ENCODE data around the gene CEP131.

Gene CEP131

GRCh38 chr17:81199482-81199830, 23.3 kb downstream of the CEP131 start:
- DNase-seq (ENCODE audit: low read depth) = no peak

DNA sequence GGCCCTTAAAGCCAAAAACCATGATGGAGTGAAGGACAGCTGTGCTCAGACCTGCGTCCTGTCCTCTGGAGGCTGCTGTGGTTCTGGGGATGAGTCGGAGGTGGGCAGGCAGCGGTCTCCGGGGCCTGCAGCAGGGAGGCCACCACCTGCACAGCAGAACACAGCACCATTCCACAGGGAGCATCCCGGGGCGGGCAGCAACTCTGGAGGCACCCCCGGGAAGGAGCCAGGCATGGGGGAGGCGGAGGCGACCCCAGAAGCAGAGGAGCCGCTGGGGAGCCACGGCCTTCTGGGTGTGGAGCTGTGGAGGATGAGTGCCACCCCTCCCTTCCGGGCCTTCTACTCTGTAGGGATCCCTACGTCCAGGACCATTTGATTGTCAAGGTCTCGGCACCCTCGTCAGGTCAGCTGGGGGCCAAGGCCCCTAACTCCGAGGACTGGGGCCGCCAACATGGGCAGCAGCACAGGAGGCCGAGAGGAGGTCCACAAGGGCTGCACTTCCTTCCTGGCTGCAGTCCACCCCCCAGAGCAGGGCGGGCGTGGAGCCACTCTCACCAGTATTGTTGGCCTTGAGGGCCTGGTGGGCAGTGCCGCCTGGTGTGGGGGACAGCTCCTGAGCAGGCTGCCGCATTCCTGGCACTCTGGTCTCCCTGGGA, 23.8 kb downstream of the CEP131 start:
- DNase-seq (ENCODE audit: low read depth) = no peak

- DNase-seq (ENCODE audit: low read depth) = no peak
Observed at GRCh38 chr17:81197831-81198490, 24.8 kb downstream of the CEP131 start.

DNA sequence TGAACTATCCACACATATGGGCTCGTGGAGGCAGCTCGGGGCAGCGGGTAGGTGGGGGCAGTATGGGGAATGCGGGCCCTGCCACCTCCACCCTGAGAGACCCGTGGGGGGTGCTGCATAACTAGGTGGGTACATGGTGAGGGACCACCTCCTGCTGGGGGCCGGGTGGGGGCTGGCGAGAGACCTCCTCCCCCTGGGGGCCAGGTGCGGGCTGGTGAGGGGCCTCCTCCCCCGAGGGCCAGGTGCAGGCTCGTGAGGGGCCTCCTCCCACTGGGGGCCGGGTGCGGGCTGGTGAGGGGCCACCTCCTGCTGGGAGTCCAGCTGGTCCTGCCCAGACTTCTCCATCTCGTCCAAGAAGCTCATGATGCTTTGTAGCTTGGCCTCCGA, 25.4 kb downstream of the CEP131 start:
- no peak for DNase-seq (ENCODE audit: low read depth)

DNA sequence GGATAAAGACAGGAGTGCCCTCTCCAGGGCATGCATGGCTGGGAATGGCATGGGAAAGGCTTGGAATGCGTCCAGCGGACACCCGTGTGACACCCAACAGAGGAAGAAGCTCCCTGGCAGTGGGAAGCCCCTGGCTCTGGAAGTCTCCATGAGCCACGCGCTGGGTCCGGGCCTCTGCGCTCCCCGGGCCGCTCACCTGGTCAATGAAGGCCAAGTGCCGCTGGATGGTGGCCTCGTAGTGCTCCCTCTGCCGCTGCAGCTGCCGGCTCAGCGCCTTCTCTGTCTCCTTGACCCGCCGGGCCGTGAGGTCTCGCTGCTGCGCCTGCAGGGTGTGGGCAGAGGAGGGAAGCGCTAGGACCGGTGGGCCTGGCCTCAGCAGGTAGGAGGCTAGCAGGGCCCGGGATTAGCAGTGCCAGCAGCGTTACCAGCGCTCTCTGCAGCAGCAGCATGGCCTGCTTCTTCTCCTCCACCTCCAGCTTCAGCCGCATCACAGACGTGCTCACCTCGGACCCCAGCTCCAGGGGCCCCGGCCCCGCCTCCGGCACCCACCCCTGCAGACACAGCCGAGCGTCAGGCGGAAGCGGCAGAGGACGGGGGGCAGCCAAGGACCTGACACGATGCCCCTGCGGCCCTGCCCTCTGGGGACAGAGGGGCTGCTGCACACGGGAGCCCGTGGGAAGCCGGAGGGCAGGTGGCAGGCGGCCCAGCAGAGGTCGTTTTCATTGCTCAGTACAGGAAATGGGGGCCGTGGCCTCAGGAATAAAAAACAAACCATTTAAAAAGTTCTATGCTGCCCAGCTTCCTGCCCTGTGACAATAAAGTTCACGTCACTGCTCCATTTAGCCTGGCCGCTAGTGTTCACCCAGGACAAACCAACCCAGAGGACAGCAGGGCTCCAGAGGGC, 26.0 kb downstream of the CEP131 start:
- DNase-seq (ENCODE audit: low read depth) = no peak

GRCh38 chr17:81195941-81196495, 26.7 kb downstream of the CEP131 start:
- DNase-seq (ENCODE audit: low read depth) = no peak

DNA sequence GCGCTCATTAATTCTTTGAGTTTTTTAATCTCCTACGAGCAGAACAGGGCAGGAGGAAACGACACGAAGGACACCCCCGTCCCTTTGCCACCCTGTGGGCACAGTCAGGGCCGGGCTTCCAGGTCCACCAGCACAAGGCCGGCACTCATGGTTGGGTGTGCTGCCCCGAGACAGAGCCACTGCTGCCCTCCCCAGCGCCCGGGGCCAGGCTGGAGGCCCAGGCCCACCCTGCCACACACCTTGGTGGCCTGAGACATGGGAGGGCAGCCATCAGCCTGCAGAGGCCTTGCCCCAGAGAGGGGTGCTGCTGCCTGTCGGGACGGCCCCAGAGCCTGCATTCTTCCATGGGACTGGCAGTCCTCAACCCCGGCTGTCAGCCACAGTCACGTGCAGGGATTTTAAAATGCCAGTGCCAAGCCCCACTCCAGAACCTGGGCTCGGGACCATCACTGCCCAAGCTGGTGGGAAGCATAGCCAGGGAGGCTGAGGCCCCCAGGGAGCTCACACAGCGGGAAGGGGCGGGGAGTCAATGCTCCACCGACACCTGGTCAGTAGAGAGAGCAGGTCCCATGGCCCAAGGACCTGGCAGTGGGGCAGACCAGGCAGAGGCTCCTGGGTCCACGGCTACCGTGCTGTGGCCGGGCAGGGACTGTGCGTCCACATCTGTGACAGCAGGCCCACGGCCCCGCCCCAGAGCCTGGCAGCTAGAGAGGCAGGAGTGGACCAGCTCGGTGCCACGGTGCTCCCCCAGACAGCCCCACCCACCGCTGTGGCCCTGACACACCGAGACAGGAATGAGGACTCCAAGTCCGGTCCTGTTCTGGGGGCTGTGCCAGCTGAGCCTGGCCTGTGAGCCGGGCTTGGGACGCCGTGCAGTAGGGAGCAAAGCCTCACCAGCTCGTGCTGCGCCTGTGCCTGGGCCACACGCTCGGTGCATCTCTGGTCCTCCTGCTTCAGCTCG, 27.5 kb downstream of the CEP131 start:
- DNase-seq (ENCODE audit: low read depth) = no peak

DNA sequence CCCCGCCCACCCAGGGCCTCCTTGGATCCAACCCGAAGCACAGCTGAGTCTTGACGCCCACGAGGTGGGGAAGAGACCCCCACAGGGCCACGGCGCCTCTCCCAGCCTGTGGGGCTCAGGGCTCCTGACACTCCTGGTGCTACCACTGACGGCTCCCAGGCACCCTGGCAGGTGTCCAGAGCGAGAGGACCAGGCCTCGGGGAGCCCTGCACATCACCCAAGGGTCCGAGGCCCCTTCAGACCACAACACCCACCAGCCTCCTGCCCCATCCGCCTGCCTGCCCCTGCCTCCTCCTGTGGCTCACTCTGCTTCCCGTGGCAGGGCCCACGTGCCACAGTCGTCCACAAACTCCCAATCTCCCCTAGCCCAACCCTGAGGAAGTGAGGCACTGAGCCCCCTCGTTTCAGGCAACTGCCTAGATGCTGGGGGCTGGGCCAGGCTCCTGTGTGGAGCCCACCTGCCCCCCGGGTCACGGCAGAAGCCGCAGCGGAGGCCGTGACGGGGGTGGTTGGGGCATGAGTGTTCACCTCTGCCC, 28.5 kb downstream of the CEP131 start:
- DNase-seq (ENCODE audit: low read depth) = no peak

GRCh38 chr17:81193470-81194224, 29.1 kb downstream of the CEP131 start:
- DNase-seq (ENCODE audit: low read depth) = no peak

- DNase-seq (ENCODE audit: low read depth) = no peak
Observed at GRCh38 chr17:81193051-81193410, 29.7 kb downstream of the CEP131 start.

GRCh38 chr17:81192386-81193050, 30.2 kb downstream of the CEP131 start:
- DNase-seq (ENCODE audit: low read depth) = no peak

DNA sequence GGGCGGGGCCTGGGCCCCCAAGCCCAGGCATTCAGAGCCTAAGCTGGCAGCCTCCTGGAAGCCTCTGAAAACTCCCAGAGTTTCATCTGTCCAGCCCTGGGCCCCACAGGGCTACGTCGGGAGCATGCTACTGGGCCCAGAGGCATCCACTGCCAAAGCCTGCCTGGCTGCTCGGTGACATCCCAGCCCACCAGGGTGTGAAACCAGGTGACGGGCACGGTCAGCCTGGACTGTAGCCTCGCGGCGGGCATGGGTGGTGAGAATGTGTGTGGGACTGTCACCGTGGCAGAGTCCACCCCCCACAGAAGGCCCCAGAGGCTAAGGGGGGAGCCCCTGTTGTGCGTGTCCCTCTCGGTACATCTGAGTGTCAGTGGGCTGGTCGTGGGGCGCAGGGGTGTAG, 31.1 kb downstream of the CEP131 start:
- DNase-seq (ENCODE audit: low read depth) = no peak

DNA sequence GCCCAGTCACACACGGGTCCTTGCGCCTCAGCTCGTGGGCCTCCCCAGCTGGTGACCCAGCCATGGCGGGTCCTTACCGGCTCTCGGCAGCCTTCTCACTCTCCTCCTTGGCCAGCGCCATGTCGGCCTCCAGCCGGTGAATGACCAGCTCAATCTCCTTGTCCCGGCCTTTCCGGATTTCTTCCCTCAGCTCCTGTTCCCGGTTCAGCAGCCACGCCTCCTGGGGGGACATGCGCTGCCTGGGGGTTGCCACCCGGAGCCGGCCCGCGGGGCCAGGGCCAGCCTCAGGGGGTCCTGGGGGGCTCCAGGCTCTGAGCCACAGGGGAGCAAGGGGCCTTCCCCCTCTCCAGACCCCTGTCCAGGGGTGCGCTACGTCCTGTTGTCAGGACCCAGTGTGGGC, 31.6 kb downstream of the CEP131 start:
- no peak for DNase-seq (ENCODE audit: low read depth)

DNA sequence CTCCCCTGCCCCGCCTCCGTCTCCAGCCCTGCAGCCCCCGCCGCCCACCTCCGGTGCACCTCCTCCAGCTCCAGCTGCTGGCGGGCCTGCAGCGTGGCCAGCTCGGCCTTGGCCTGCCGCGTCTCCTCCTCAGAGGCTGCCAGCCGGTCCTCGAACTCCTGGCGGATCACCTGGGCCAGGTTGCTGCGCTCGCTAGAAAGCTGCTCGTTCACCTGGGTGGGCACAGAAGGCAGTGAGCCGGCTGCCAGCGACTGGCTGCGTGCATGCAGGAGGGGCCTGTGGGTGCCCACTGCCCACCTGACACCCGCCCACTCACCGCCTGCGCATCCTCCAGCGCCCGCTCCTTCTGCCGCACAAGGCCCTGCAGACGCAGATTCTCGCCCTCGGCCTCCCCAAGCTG, 32.2 kb downstream of the CEP131 start:
- DNase-seq (ENCODE audit: low read depth) = no peak

DNA sequence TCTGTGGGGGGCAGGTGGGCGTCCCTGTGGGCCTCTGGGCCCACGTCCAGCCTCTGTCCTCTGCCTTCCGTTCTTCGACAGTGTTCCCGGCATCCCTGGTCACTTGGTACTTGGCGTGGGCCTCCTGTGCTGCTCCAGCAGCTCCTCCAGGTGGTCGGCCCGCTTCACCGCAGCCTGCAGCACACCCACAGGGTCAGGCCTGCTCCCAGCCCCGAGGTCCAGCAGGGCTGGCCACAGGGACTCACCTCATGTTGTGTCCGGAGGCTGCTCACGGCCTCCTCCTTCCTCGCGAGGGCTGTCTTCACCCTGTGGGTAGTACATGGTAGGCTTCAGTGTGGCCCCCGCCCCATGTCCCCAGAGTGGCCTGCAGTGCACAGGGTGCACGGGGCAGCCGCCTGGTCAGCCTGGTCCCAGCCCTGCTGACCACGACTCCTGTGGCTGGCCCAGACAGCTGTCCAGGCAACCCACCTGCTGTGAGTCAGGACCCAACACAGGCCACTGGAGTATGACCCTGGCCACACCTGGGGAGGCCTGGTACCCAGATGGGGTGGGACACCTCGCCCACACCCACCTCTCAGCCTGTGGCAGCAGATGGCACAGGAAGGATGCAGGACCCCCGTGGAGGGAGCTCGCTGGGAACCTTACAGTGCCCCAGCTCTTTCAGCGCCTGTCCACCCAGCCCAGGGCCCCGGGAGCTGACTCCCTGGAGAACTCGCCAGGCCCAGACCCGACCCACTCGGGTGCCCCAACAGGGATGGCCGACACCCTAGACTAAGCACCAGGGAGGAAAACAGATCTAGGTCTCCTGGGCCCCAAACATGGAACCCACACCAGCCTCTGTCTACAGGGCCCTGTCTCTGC, 32.9 kb downstream of the CEP131 start:
- no peak for DNase-seq (ENCODE audit: low read depth)

DNA sequence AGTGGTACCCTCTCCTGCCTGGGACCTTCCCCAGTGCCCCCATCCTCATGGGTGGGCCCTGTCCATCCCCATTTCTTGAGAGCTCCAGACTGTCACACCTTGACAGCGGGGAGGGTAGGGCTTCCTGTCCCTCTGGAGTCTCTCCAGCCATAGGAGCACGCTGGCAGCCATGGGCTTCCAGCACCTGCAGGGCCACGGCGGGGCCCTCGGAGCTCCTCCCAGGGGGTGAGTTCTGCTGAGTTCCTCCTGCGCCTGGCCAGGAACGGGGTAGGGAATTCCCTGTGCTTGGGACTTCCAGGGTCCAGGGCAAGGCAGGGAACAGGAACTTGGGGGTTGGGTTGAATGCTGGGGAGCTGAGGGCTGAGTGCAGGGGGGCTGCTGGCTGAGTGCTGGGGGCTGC, 33.7 kb downstream of the CEP131 start:
- DNase-seq (ENCODE audit: low read depth) = no peak

- no peak for DNase-seq (ENCODE audit: low read depth)
Observed at GRCh38 chr17:81188491-81188840, 34.3 kb downstream of the CEP131 start.

- DNase-seq (ENCODE audit: low read depth) = no peak
Observed at GRCh38 chr17:81187586-81188490, 34.9 kb downstream of the CEP131 start.

Measured in fibroblast of the conjunctiva (primary cell).